Neural cell (in vitro differentiated cells): ENCODE measurements around the gene BTNL2. TPM values are rescaled to one million over a fixed set of nuclear protein-coding genes. Genes with fewer than 3 reads are reported as not detected.

ENCODE experiments used
- H2AFZ ChIP-seq: fragments of 200-600, 300-800 bp; sonication (generic), shearing (Covaris generic); 2 replicates; pipeline ENCODE4 v1.6.0; 2014; ENCODE audit warnings: low read depth, mild to moderate bottlenecking, antibody characterized with exemption, low read length, moderate library complexity
- H3F3A ChIP-seq: fragments of 200-600 bp; shearing (Covaris generic); 2 replicates; pipeline ENCODE4 v1.6.1; 2016; ENCODE audit warnings: mild to moderate bottlenecking, moderate library complexity, mixed read lengths, antibody characterized with exemption, low read length; ENCODE audit not compliant: insufficient read depth, poor library complexity, severe bottlenecking
- H3K27ac ChIP-seq: fragments of 200-600, 300-800 bp; sonication (generic), shearing (Covaris generic); 2 replicates; pipeline ENCODE4 v1.5.1; 2014; ENCODE audit warnings: mild to moderate bottlenecking, low read length, moderate library complexity
- H3K27me3 ChIP-seq: fragments of 300-800, 200-600 bp; sonication (generic), shearing (Covaris generic); 2 replicates; pipeline ENCODE4 v1.6.0; 2014; ENCODE audit warnings: mild to moderate bottlenecking, low read depth, low read length, moderate library complexity; ENCODE audit not compliant: insufficient read depth
- H3K36me3 ChIP-seq: fragments of 300-800, 200-600 bp; sonication (generic), shearing (Covaris generic); 2 replicates; pipeline ENCODE4 v1.5.1; 2014; ENCODE audit warnings: mild to moderate bottlenecking, antibody characterized with exemption, low read length, moderate library complexity; ENCODE audit not compliant: insufficient read depth
- H3K4me2 ChIP-seq: fragments of 300-800, 200-600 bp; sonication (generic), shearing (Covaris generic); 2 replicates; pipeline ENCODE4 v1.6.0; 2014; ENCODE audit warnings: mild to moderate bottlenecking, low read length
- H3K4me3 ChIP-seq: fragments of 300-800, 200-600 bp; sonication (generic), shearing (Covaris generic); 2 replicates; pipeline ENCODE4 v1.5.1; 2014; ENCODE audit warnings: mild to moderate bottlenecking, low read length, moderate library complexity
- H3K79me2 ChIP-seq: fragments of 200-600 bp; shearing (Covaris generic); replicated peaks from 2 replicates; pipeline ENCODE4 v1.6.0; 2014; ENCODE audit warnings: mild to moderate bottlenecking, low read length, moderate library complexity; ENCODE audit not compliant: insufficient read depth
- H3K9ac ChIP-seq: fragments of 300-800, 200-600 bp; sonication (generic), shearing (Covaris generic); 2 replicates; pipeline ENCODE4 v1.6.1; 2016; ENCODE audit warnings: mild to moderate bottlenecking, low read length, mixed read lengths
- H3K9me2 ChIP-seq: fragments of 200-600 bp; shearing (Covaris generic); 2 replicates; pipeline ENCODE4 v1.6.1; 2016; ENCODE audit warnings: mild to moderate bottlenecking, low read length, mixed read lengths; ENCODE audit not compliant: insufficient read depth
- H3K9me3 ChIP-seq: fragments of 200-600, 300-800 bp; sonication (generic), shearing (Covaris generic); 2 replicates; pipeline ENCODE4 v1.6.1; 2016; ENCODE audit warnings: mild to moderate bottlenecking, mixed run types, low read length, moderate library complexity, mixed read lengths
- H4K20me1 ChIP-seq: fragments of 200-600 bp; shearing (Covaris generic); 2 replicates; pipeline ENCODE4 v1.6.1; 2016; ENCODE audit warnings: mild to moderate bottlenecking, mixed run types; ENCODE audit not compliant: insufficient read depth
- CTCF ChIP-seq: fragments of 450-650 bp; IDR thresholded peaks from 2 replicates; pipeline ENCODE4 v1.5.1; 2014; ENCODE audit warnings: antibody characterized with exemption, mild to moderate bottlenecking, moderate library complexity; ENCODE audit not compliant: poor library complexity, severe bottlenecking
- EP300 ChIP-seq: fragments of 450-650 bp; conservative IDR thresholded peaks from 2 replicates; pipeline ENCODE4 v1.6.1; 2014; ENCODE audit warnings: antibody characterized with exemption, mild to moderate bottlenecking, moderate library complexity; ENCODE audit not compliant: poor library complexity, severe bottlenecking
- EZH2 ChIP-seq: fragments of 200-600, 300-800 bp; shearing (Covaris generic), sonication (generic); IDR thresholded peaks from 2 replicates; pipeline ENCODE4 v1.6.1; 2014; ENCODE audit warnings: antibody characterized with exemption, low read length, borderline replicate concordance, mild to moderate bottlenecking; ENCODE audit not compliant: insufficient read depth, poor library complexity, severe bottlenecking
- MXI1 ChIP-seq: fragments of 450-650 bp; conservative IDR thresholded peaks from 2 replicates; pipeline ENCODE4 v1.6.1; 2014; ENCODE audit warnings: antibody characterized with exemption, mild to moderate bottlenecking; ENCODE audit not compliant: poor library complexity, severe bottlenecking
- POLR2AphosphoS5 ChIP-seq: IDR thresholded peaks from 2 replicates; pipeline ENCODE4 v1.6.1; 2012
- RAD21 ChIP-seq: fragments of 450-650 bp; conservative IDR thresholded peaks from 2 replicates; pipeline ENCODE4 v1.6.1; 2014; ENCODE audit warnings: antibody characterized with exemption, mild to moderate bottlenecking, moderate library complexity
- REST ChIP-seq: IDR thresholded peaks from 2 replicates; pipeline ENCODE4 v1.6.1; 2012; ENCODE audit warnings: borderline replicate concordance
- SMC3 ChIP-seq: fragments of 450-650 bp; conservative IDR thresholded peaks from 2 replicates; pipeline ENCODE4 v1.6.1; 2014; ENCODE audit warnings: antibody characterized with exemption, mild to moderate bottlenecking, moderate library complexity; ENCODE audit not compliant: poor library complexity
- TAF1 ChIP-seq: IDR thresholded peaks from 2 replicates; pipeline ENCODE4 v1.6.1; 2012; ENCODE audit warnings: low read depth
- polyA plus RNA-seq: library from polyadenylated mRNA; depleted of rRNA; stranded (reverse); fragments of >200 nt; gene quantifications from 2 replicates; pipeline ENCODE4 v1.2.3, GENCODE V29; 2014

Gene BTNL2
- polyA plus RNA-seq, 1 donor from 2014 or later: not detected

DNA sequence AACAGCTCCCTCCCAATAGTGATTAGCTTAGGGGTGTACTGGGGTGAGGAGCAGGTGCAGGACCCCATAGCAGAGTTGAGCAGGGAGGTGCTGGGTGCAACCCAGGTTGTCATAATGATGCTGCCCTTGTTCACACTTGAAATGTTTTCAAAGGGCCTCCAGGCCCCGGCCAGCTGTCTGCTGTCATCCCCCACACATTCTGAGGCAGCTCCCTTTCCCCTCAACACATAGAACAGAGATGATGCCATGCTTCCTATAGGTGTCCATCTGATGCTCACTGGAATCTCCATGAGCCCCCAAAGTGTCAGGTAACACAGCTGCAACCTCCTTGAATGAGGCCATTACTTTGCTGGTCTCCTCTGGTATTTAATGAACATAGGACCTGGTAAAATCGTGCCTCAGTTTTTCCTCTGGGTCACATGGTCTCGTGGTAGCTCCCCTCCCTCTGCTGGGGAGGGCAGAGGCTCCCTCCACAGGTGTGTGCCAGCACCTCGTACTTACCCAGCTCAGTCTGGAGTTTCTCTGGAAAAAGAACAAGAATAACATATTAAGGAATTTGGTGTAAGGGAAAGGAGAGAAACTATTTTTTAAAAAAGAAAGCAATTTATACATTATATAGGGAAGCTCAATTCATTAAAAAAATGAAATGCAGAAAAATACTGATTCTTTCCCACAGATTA lies 5.6 kb downstream of the BTNL2 start:
- H3K27ac ChIP-seq: no peak overlapping the region
- no peaks in the 10 kb centered on the region for H3K9me3 ChIP-seq
- no peak overlapping the region for H2AFZ ChIP-seq
- no peaks in the 10 kb centered on the region for H3K36me3 ChIP-seq
- no peaks in the 10 kb centered on the region for H3K27me3 ChIP-seq
- no peak overlapping the region for H3K9ac ChIP-seq
- no peak overlapping the region for H3K4me3 ChIP-seq
- H4K20me1 ChIP-seq: no peaks in the 10 kb centered on the region
- H3K79me2 ChIP-seq: no peaks in the 10 kb centered on the region
- no peak for TF ChIP-seq REST
- no peak overlapping the region for H3K4me2 ChIP-seq
- no peaks in the 10 kb centered on the region for H3K9me2 ChIP-seq
- H3F3A ChIP-seq: no peaks in the 10 kb centered on the region

DNA sequence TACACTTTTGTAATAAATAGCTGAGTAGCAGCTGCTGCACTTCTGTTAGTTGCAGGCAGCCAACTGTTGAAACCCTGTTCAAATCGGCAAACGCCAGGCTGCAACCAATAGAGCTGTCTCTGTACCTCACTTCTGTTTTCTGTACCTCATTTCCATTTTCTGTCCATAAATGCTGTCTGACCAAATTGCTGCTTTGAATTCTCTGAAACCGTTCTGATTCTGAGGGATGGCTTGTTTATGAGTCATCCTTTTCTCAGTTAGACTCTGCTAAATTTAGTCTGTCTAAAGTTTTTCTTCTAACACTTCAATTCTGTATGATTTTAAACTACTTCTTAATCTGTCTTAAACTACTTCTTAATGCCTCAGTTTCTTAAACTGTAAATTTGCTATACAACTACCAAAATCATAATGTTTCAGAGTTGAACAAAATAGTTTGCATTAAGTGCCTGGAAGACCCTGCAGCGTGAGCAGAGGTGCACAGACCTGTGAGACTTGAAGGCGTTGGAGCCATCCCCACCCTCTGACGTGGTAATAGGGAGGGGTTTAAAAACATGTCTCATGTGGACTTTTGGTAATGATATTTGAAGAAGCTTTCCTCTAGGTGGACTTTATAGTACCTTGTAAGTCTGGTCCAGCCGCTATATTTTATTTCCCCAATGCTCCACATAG lies 9.6 kb downstream of the BTNL2 start:
- Histone ChIP-seq H3K9me3 (no peaks in the 10 kb centered on the region), H3K4me2 (no peak overlapping the region), H3K79me2 (no peaks in the 10 kb centered on the region), H3K27me3 (no peaks in the 10 kb centered on the region), H3K9me2 (no peaks in the 10 kb centered on the region), H2AFZ (no peak overlapping the region), H3K36me3 (no peaks in the 10 kb centered on the region), H3F3A (no peaks in the 10 kb centered on the region), H3K4me3 (no peak overlapping the region), H3K27ac (no peak overlapping the region), H4K20me1 (no peaks in the 10 kb centered on the region), H3K9ac (no peak overlapping the region)
- TF ChIP-seq POLR2AphosphoS5 (no peak), REST (no peak), RAD21 (no peak), EZH2 (no peak), TAF1 (no peak), SMC3 (no peak), EP300 (no peak), CTCF (no peak), MXI1 (no peak)
